IMR-90 (cell line): ENCODE measurements around the gene HUS1B. TPM values are rescaled to one million over a fixed set of nuclear protein-coding genes. Genes with fewer than 3 reads are reported as not detected.

ENCODE experiments used
- ELK1 ChIP-seq: fragments of 150-350 bp; IDR thresholded peaks from 2 replicates; pipeline ENCODE4 v1.6.1; 2016; ENCODE audit warnings: low read depth, mild to moderate bottlenecking, low read length, moderate library complexity, borderline replicate concordance
- polyA plus RNA-seq, 3 experiments: library from polyadenylated mRNA; depleted of rRNA; stranded (reverse); fragments of >200 nt; gene quantifications; 2 replicates each; pipeline ENCODE4 v1.2.3, GENCODE V29; 2012; ENCODE audit warnings: low replicate concordance in 1 of 3
- total RNA-seq: library from RNA; depleted of rRNA; stranded (reverse); fragments of >200 nt; gene quantifications from 2 replicates; pipeline ENCODE4 v1.2.3, GENCODE V29; 2012

Gene HUS1B
- total and polyA plus RNA-seq, 2 of the 4 experiments (the other 2 are of a cell fraction): 0.36 to 0.39 TPM

GRCh38 chr6:684831-685636 is 28.1 kb upstream of the HUS1B start (continued):
- no peak for TF ChIP-seq ELK1
